H1 (cell line): Measurements from ENCODE around the gene CACNA2D4. TPM values are rescaled to one million over a fixed set of nuclear protein-coding genes. Genes with fewer than 3 reads are reported as not detected.

Experiments
- CTCF ChIA-PET: fragments of 300-600 bp; sonication (Branson Sonifier 250); formaldehyde crosslinking; loops from one replicate; lab custom pipeline; 2021; ENCODE audit not compliant: partially characterized antibody; lab: Charles Lee
- POLR2A ChIA-PET: fragments of 300-600 bp; sonication (Branson Sonifier 250); formaldehyde crosslinking; loops from one replicate; lab custom pipeline; 2021; ENCODE audit warnings: inconsistent platforms; ENCODE audit not compliant: partially characterized antibody; lab: Charles Lee
- DNase-seq, 2 experiments: peaks; one replicate each; pipeline versions ENCODE4 v3.0.0 to v3.0.0-alpha.2; 2010 to 2022; ENCODE audit warnings: low spot score in 2 of 2, low read depth in 1 of 2, mixed read lengths in 1 of 2
- FAIRE-seq: peaks from 2 replicates; lab custom pipeline; 2011; peaks lifted over from hg19 to GRCh38; lab: Jason Lieb, UNC
- H2AFZ ChIP-seq: 2 replicates; pipeline ENCODE4 v1.8.1; 2012; ENCODE audit warnings: low read length, inconsistent platforms
- H2AK5ac ChIP-seq: 2 replicates; pipeline ENCODE4 v1.6.1; 2013; ENCODE audit warnings: low read depth, low read length
- H2BK120ac ChIP-seq: replicated peaks from 2 replicates; pipeline ENCODE3; 2013; ENCODE audit warnings: low read depth, low read length, inconsistent platforms
- H2BK12ac ChIP-seq: 2 replicates; pipeline ENCODE4 v1.6.1; 2013; ENCODE audit warnings: low read depth, low read length
- H2BK15ac ChIP-seq: 2 replicates; pipeline ENCODE4 v1.6.1; 2013; ENCODE audit warnings: low read length
- H2BK20ac ChIP-seq: 2 replicates; pipeline ENCODE4 v1.6.1; 2013; ENCODE audit warnings: low read length
- H2BK5ac ChIP-seq: 2 replicates; pipeline ENCODE4 v1.6.1; 2013; ENCODE audit warnings: low read depth, low read length
- H3K14ac ChIP-seq: 2 replicates; pipeline ENCODE4 v1.6.1; 2013; ENCODE audit warnings: inconsistent platforms; ENCODE audit not compliant: insufficient read length
- H3K18ac ChIP-seq: 2 replicates; pipeline ENCODE4 v1.6.1; 2013; ENCODE audit warnings: low read length; ENCODE audit errors: extremely low read depth
- H3K23ac ChIP-seq: 2 replicates; pipeline ENCODE4 v1.6.1; 2013; ENCODE audit warnings: inconsistent platforms; ENCODE audit not compliant: insufficient read length
- H3K23me2 ChIP-seq: 2 replicates; pipeline ENCODE4 v1.6.1; 2013; ENCODE audit warnings: low read depth, low read length
- H3K27ac ChIP-seq: 2 replicates; pipeline ENCODE4 v1.6.1; 2011; ENCODE audit warnings: low read depth, low read length, inconsistent platforms
- H3K27me3 ChIP-seq, 4 experiments: replicated peaks in 1 of 4; 1 replicate in 1 of 4; 2 replicates in 3 of 4; pipeline versions ENCODE4 v1.6.1 to v1.8.1; 2011 to 2013; ENCODE audit warnings: low read length in 3 of 4, mild to moderate bottlenecking in 3 of 4, inconsistent platforms in 2 of 4, mixed read lengths in 2 of 4, moderate library complexity in 1 of 4; ENCODE audit not compliant: control insufficient read depth in 3 of 4, insufficient read depth in 3 of 4; ENCODE audit errors: extremely low read depth in 1 of 4
- H3K36me3 ChIP-seq, 4 experiments: 2 replicates each; pipeline versions ENCODE4 v1.6.1 to v1.8.1; 2011 to 2013; ENCODE audit warnings: mild to moderate bottlenecking in 4 of 4, low read length in 3 of 4, moderate library complexity in 2 of 4, control low read depth in 1 of 4, inconsistent platforms in 1 of 4; ENCODE audit not compliant: insufficient read depth in 4 of 4, control insufficient read depth in 2 of 4
- H3K4ac ChIP-seq: replicated peaks from 2 replicates; pipeline ENCODE3; 2013; ENCODE audit warnings: low read length, low read depth, mixed read lengths, inconsistent platforms; ENCODE audit not compliant: insufficient read length
- H3K4me1 ChIP-seq, 4 experiments: replicated peaks in 1 of 4; 1 replicate in 1 of 4; 2 replicates in 3 of 4; pipeline versions ENCODE4 v1.6.1 to v1.8.1; 2011 to 2013; ENCODE audit warnings: low read length in 3 of 4, inconsistent platforms in 2 of 4, mixed read lengths in 1 of 4; ENCODE audit not compliant: insufficient read depth in 4 of 4, control insufficient read depth in 3 of 4
- H3K4me2 ChIP-seq, 2 experiments: 2 replicates each; pipeline versions ENCODE4 v1.6.1 to v1.8.1; 2011 to 2013; ENCODE audit warnings: low read depth in 2 of 2, low read length in 2 of 2, control low read depth in 1 of 2, inconsistent platforms in 1 of 2, mild to moderate bottlenecking in 1 of 2; ENCODE audit not compliant: insufficient read depth in 1 of 2
- H3K4me3 ChIP-seq, 4 experiments: fragments of 200-600, 300-600 bp in 1 of 4; sonication (generic), shearing (Covaris generic), sonication (Bioruptor Twin) in 1 of 4; 2 replicates each; pipeline versions ENCODE4 v1.5.1 to v1.8.1; 2011 to 2016; ENCODE audit warnings: low read length in 4 of 4, low read depth in 3 of 4, control low read depth in 2 of 4, inconsistent platforms in 2 of 4, mild to moderate bottlenecking in 2 of 4, mixed read lengths in 1 of 4, moderate library complexity in 1 of 4; ENCODE audit not compliant: insufficient read depth in 2 of 4; ENCODE audit errors: extremely low read depth in 1 of 4
- H3K56ac ChIP-seq: replicated peaks from 2 replicates; pipeline ENCODE3; 2013; ENCODE audit warnings: low read depth, mild to moderate bottlenecking, mixed read lengths, low read length, inconsistent platforms; ENCODE audit not compliant: insufficient read length
- H3K79me1 ChIP-seq: 2 replicates; pipeline ENCODE4 v1.6.1; 2013; ENCODE audit warnings: low read depth, low read length, control low read depth
- H3K79me2 ChIP-seq, 2 experiments: 2 replicates each; pipeline versions ENCODE4 v1.6.1 to v1.8.1; 2012 to 2013; ENCODE audit warnings: low read length in 2 of 2, mild to moderate bottlenecking in 2 of 2, inconsistent platforms in 1 of 2; ENCODE audit not compliant: insufficient read depth in 2 of 2, control insufficient read depth in 1 of 2
- H3K9ac ChIP-seq, 4 experiments: replicated peaks in 1 of 4; 1 replicate in 1 of 4; 2 replicates in 3 of 4; pipeline versions ENCODE4 v1.6.1 to v1.8.1; 2011 to 2013; ENCODE audit warnings: low read depth in 3 of 4, low read length in 3 of 4, control low read depth in 2 of 4, mild to moderate bottlenecking in 2 of 4, moderate library complexity in 2 of 4, inconsistent platforms in 1 of 4; ENCODE audit errors: extremely low read depth in 1 of 4
- H3K9me3 ChIP-seq, 2 experiments: 2 replicates each; pipeline versions ENCODE4 v1.6.1 to v1.8.1; 2012 to 2013; ENCODE audit warnings: mild to moderate bottlenecking in 2 of 2, moderate library complexity in 2 of 2, control low read depth in 1 of 2, inconsistent platforms in 1 of 2, low read depth in 1 of 2, low read length in 1 of 2, mixed read lengths in 1 of 2; ENCODE audit not compliant: insufficient read depth in 2 of 2
- H4K20me1 ChIP-seq, 2 experiments: replicated peaks in 1 of 2; 2 replicates each; pipeline versions ENCODE3 to v1.8.1; 2011 to 2013; ENCODE audit warnings: inconsistent platforms in 2 of 2, low read length in 2 of 2, mild to moderate bottlenecking in 1 of 2; ENCODE audit not compliant: insufficient read depth in 2 of 2, control insufficient read depth in 1 of 2
- H4K5ac ChIP-seq: 2 replicates; pipeline ENCODE4 v1.6.1; 2013; ENCODE audit warnings: low read length, low read depth, mixed read lengths, inconsistent platforms; ENCODE audit not compliant: insufficient read length
- H4K8ac ChIP-seq: 2 replicates; pipeline ENCODE4 v1.8.0; 2013; ENCODE audit warnings: mild to moderate bottlenecking, moderate library complexity, low read length, inconsistent platforms; ENCODE audit not compliant: insufficient read depth; ENCODE audit errors: extremely low read depth
- H4K91ac ChIP-seq: replicated peaks from 2 replicates; pipeline ENCODE3; 2013; ENCODE audit warnings: low read length, mixed read lengths, inconsistent platforms; ENCODE audit not compliant: insufficient read length
- MAFK ChIP-seq: IDR thresholded peaks from 2 replicates; pipeline ENCODE4 v1.6.1; 2012; ENCODE audit warnings: low read depth, mild to moderate bottlenecking, improper control_type of control experiment, low read length
- POU5F1 ChIP-seq: IDR thresholded peaks from 2 replicates; pipeline ENCODE4 v1.6.1; 2011; ENCODE audit warnings: low read depth, mild to moderate bottlenecking, low read length, moderate library complexity
- SP1 ChIP-seq: IDR thresholded peaks from 2 replicates; pipeline ENCODE4 v1.6.1; 2011; ENCODE audit warnings: low read depth, low read length
- SP4 ChIP-seq: IDR thresholded peaks from 2 replicates; pipeline ENCODE4 v1.6.1; 2012; ENCODE audit warnings: low read length, inconsistent platforms
- SRF ChIP-seq: IDR thresholded peaks from 2 replicates; pipeline ENCODE4 v1.6.1; 2011; ENCODE audit warnings: mild to moderate bottlenecking, low read depth, low read length, moderate library complexity
- WGBS, 2 experiments: shearing (Covaris generic) in 1 of 2; methylation state at CpG; one replicate each; pipeline versions ENCODE4 v1.1.6 to v1.1.7; 2013 to 2015; ENCODE audit warnings: low lambda C conversion rate in 2 of 2, mixed read lengths in 2 of 2, inconsistent platforms in 1 of 2, low coverage in 1 of 2, missing lambda C conversion rate in 1 of 2; ENCODE audit not compliant: insufficient replicate concordance in 2 of 2, insufficient coverage in 1 of 2, insufficient read length in 1 of 2; ENCODE audit errors: extremely low coverage in 1 of 2, missing lambda C conversion rate in 1 of 2; 5-methylcytosine and 5-hydroxymethylcytosine counted together
- polyA plus RNA-seq, 7 experiments: library from polyadenylated mRNA; depleted of rRNA in 3 of 7; stranded (reverse) in 5 of 7; unstranded in 2 of 7; fragments of >200 nt in 5 of 7; fragments of 200-250 nt in 2 of 7; gene quantifications; 1 replicate in 5 of 7; 2 replicates in 1 of 7; 4 replicates in 1 of 7; pipeline versions ENCODE4 v1.2.1 to v1.2.3, GENCODE V29; 2011 to 2013; ENCODE audit warnings: missing spikeins in 2 of 7, mixed read lengths in 2 of 7
- total RNA-seq: library from RNA; stranded (reverse); fragmentation: NEBNext Ultra II Directional; extraction: Animal tissue kit (Norgen Biotek cat#: 25700); gene quantifications from 2 replicates; pipeline ENCODE4 v1.2.1, GENCODE V29; 2021

The CACNA2D4 gene
- total and polyA plus RNA-seq, 2 of the 8 experiments (the other 6 are each of a cell fraction or from before 2014, with no cell fraction given) = 0.44 to 0.88 TPM

DNA sequence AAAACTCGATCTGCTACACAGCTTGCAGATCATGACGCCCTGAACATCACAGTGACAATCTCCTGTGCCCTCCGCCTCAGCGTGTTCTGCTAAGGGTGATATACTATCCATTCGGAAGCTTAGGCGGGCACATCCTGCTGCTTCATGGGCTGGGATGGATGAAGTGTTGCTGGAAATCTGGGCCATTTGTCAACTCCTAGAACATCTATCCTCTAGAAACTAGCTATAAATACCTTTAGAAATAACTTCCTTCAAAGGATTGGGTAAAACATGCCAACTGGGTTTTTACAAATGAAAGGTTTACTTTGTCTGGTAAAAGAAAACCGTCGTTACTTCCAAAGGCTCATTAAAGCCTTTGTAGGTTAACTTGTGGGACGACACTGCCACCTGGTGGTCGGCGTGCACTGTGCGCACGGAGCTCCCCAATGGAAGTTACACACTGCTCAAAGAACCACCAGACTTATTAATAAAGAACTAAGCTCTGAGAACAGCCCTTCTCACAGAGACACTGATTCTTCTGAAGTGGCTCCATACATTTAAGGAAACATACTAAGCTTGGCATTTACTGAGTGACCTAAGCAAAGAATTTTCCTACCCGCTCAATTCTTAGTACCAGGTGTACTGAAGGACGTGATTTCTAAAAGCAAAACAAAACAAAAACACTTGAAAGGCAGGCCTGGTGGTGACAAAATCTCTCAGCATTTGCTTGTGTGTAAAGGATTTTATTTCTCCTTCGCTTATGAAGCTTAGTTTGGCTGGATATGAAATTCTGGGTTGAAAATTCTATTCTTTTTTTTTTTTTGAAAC is 21.6 kb upstream of the CACNA2D4 start:
- Histone ChIP-seq H3K56ac (no peak overlapping the region), H3K4me3 (no peak overlapping the region), H2AFZ (no peak overlapping the region), H3K27ac (no peak overlapping the region), H2BK12ac (no peak overlapping the region), H4K20me1 (no peaks in the 10 kb centered on the region), H3K79me2 (no peaks in the 10 kb centered on the region), H3K14ac (no peak overlapping the region), H4K5ac (no peak overlapping the region), H2BK15ac (no peak overlapping the region), H4K91ac (no peak overlapping the region), H3K9me3 (no peaks in the 10 kb centered on the region), H3K4ac (no peak overlapping the region), H2BK20ac (no peak overlapping the region), H3K4me1 (no peaks in the 10 kb centered on the region; a peak in 1 of 7 replicates), H2BK120ac (no peak overlapping the region), H3K4me2 (peak overlapping the region in 1 of 2 experiments; percentile 14; a peak in 1 of 4 replicates), H3K79me1 (no peaks in the 10 kb centered on the region), H4K8ac (no peak overlapping the region), H3K23ac (no peak overlapping the region), H3K23me2 (no peaks in the 10 kb centered on the region), H3K36me3 (peaks cover 0 to 3% (median 0%) of the 10 kb centered on the region in 4 experiments; a peak in 1 of 8 replicates), H2BK5ac (no peak overlapping the region; the same call in 1 of the 2 replicates), H3K9ac (no peak overlapping the region), H3K27me3 (no peaks in the 10 kb centered on the region), H3K18ac (no peak overlapping the region), H2AK5ac (no peak overlapping the region)
- FAIRE-seq (peak; percentile 81), DNase-seq (peak; percentile 53 to 95)
- CTCF ChIA-PET = interaction anchor here (0.7 to 5.5 kb wide), 87 partner anchors 9 to 1447 kb away, joined by 3 to 188 read pairs (median 5); partner anchors contain the start of gene CACNA2D4
- 44% methylated on average over 16 of the region's 16 CpGs; no CpG with 5 or more reads in 1 of the 2 experiments for WGBS, 2 experiments
- POLR2A ChIA-PET = interaction anchor here (0.6 to 1.2 kb wide), 2 partner anchors 138 to 145 kb away, joined by 3 read pairs; no protein-coding TSS in a partner anchor
- TF ChIP-seq SP1 = no peak
- TF ChIP-seq SRF = no peak
- no peak for TF ChIP-seq POU5F1
- 0 out of 2 replicates have a peak, but pooled peaks have one; percentile 4 for TF ChIP-seq MAFK
- TF ChIP-seq SP4 = no peak
